Measurements from ENCODE around the gene DPM1. TPM values are rescaled to one million over a fixed set of nuclear protein-coding genes. Genes with fewer than 3 reads are reported as not detected.

Gene DPM1
- total RNA-seq, 1 experiment from 2014 or later = 70.7 TPM

GRCh38 chr20:51004305-51004727 is 46.0 kb upstream of the DPM1 start:
- Histone ChIP-seq H3K9me2 (ENCODE audit: insufficient read depth) (no peaks in the 10 kb centered on the region), H3K27me3 (ENCODE audit: insufficient read depth, low read depth) (peaks cover 76% of the 10 kb centered on the region), H4K20me1 (ENCODE audit: insufficient read depth) (no peaks in the 10 kb centered on the region), H3K9me3 (ENCODE audit: insufficient read depth, low read depth) (no peaks in the 10 kb centered on the region), H2AFZ (no peak overlapping the region), H3K4me1 (replicated peaks; ENCODE audit: insufficient read depth) (no peaks in the 10 kb centered on the region), H3K79me2 (ENCODE audit: low read depth) (no peaks in the 10 kb centered on the region), H3K4me3 (no peak overlapping the region), H3F3A (ENCODE audit: insufficient read depth, low read depth) (no peaks in the 10 kb centered on the region), H3K36me3 (ENCODE audit: low read depth) (no peaks in the 10 kb centered on the region), H3K4me2 (no peak overlapping the region), H3K27ac (no peak overlapping the region)
- TF ChIP-seq, protein P1, sequence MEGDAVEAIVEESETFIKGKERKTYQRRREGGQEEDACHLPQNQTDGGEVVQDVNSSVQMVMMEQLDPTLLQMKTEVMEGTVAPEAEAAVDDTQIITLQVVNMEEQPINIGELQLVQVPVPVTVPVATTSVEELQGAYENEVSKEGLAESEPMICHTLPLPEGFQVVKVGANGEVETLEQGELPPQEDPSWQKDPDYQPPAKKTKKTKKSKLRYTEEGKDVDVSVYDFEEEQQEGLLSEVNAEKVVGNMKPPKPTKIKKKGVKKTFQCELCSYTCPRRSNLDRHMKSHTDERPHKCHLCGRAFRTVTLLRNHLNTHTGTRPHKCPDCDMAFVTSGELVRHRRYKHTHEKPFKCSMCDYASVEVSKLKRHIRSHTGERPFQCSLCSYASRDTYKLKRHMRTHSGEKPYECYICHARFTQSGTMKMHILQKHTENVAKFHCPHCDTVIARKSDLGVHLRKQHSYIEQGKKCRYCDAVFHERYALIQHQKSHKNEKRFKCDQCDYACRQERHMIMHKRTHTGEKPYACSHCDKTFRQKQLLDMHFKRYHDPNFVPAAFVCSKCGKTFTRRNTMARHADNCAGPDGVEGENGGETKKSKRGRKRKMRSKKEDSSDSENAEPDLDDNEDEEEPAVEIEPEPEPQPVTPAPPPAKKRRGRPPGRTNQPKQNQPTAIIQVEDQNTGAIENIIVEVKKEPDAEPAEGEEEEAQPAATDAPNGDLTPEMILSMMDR (conservative IDR thresholded peaks at IDR 0.05) = no peak
- TF ChIP-seq EZH2 (IDR thresholded peaks at IDR 0.05; ENCODE audit: low read depth) = no peak
- intact Hi-C loops (cut with micrococcal nuclease; ENCODE audit: unreplicated experiment) = no loop called here
- BruUV-seq (replicated peaks) = no TSS peak
- no peak for DNase-seq
- CTCF ChIA-PET = no interaction called here
- POLR2A ChIA-PET (ENCODE audit: unreplicated experiment) = no interaction called here

DNA sequence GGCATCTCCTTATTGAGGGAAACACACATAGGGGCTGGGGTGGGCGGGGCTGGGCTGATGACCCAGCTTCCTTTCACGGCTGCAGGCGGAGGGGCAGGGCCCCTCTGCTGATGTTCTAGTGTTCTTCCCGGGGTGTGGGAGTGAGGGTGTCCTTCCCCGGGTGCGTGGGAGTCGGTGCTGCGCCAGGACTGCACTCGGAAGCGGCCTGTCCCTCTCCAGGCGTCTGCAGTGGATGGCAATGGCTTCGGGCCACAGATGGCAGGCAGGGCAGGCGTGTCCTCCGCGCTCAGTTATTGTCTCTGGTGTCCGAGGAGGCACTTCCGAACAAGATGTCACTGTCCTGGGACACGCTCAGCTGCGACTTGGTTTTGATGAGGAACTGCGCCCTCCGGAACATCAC is 45.4 kb upstream of the DPM1 start:
- BruUV-seq (replicated peaks) = no TSS peak
- H3K9me2 ChIP-seq (ENCODE audit: insufficient read depth) = no peaks in the 10 kb centered on the region
- no peak overlapping the region for H3K27ac ChIP-seq
- H3K27me3 ChIP-seq (ENCODE audit: insufficient read depth, low read depth) = peaks cover 81% of the 10 kb centered on the region
- no peaks in the 10 kb centered on the region for H3K36me3 ChIP-seq (ENCODE audit: low read depth)
- CTCF ChIA-PET = interaction anchor here (0.6 kb wide), 1 partner anchor 12 kb away, joined by 3 read pairs; no protein-coding TSS in a partner anchor
- TF ChIP-seq EZH2 (IDR thresholded peaks at IDR 0.05; ENCODE audit: low read depth) = no peak
- TF ChIP-seq, protein P1 (conservative IDR thresholded peaks at IDR 0.05) = no peak
- no peak overlapping the region for H2AFZ ChIP-seq
- intact Hi-C loops (cut with micrococcal nuclease; ENCODE audit: unreplicated experiment) = no loop called here
- H4K20me1 ChIP-seq (ENCODE audit: insufficient read depth) = no peaks in the 10 kb centered on the region
- DNase-seq = no peak
- H3F3A ChIP-seq (ENCODE audit: insufficient read depth, low read depth) = no peaks in the 10 kb centered on the region
- H3K9me3 ChIP-seq (ENCODE audit: insufficient read depth, low read depth) = no peaks in the 10 kb centered on the region
- POLR2A ChIA-PET (ENCODE audit: unreplicated experiment) = interaction anchor here (0.7 kb wide), 1 partner anchor 455 kb away, joined by 8 read pairs; no protein-coding TSS in a partner anchor
- no peaks in the 10 kb centered on the region for H3K4me1 ChIP-seq (replicated peaks; ENCODE audit: insufficient read depth)
- no peaks in the 10 kb centered on the region for H3K79me2 ChIP-seq (ENCODE audit: low read depth)
- no peak overlapping the region for H3K4me3 ChIP-seq
- no peak overlapping the region for H3K4me2 ChIP-seq

- Histone ChIP-seq H3K79me2 (ENCODE audit: low read depth) (no peaks in the 10 kb centered on the region), H3K9me3 (ENCODE audit: insufficient read depth, low read depth) (no peaks in the 10 kb centered on the region), H3K27ac (no peak overlapping the region), H3K4me3 (no peak overlapping the region), H3K9me2 (ENCODE audit: insufficient read depth) (no peaks in the 10 kb centered on the region), H4K20me1 (ENCODE audit: insufficient read depth) (no peaks in the 10 kb centered on the region), H3K27me3 (ENCODE audit: insufficient read depth, low read depth) (peaks cover 92% of the 10 kb centered on the region), H2AFZ (no peak overlapping the region), H3K4me2 (no peak overlapping the region), H3K4me1 (replicated peaks; ENCODE audit: insufficient read depth) (no peaks in the 10 kb centered on the region), H3F3A (ENCODE audit: insufficient read depth, low read depth) (no peaks in the 10 kb centered on the region), H3K36me3 (ENCODE audit: low read depth) (no peaks in the 10 kb centered on the region)
- TF ChIP-seq, protein P1 (conservative IDR thresholded peaks at IDR 0.05) = no peak
- no peak for TF ChIP-seq EZH2 (IDR thresholded peaks at IDR 0.05; ENCODE audit: low read depth)
- no TSS peak for BruUV-seq (replicated peaks)
- intact Hi-C loops (cut with micrococcal nuclease; ENCODE audit: unreplicated experiment) = no loop called here
- no peak for DNase-seq
- POLR2A ChIA-PET (ENCODE audit: unreplicated experiment) = no interaction called here
- CTCF ChIA-PET = no interaction called here
Measured at GRCh38 chr20:51002633-51003032, 44.3 kb upstream of the DPM1 start.

Data from PC-9 (cell line).